Osteoblast (primary cell): ENCODE data around the gene GRIK2. TPM values are rescaled to one million over a fixed set of nuclear protein-coding genes. Genes with fewer than 3 reads are reported as not detected.
A peak's percentile ranks its signal among the peaks of the same experiment; 100 is the strongest.
"Not testable (repeated sequence)": the region's sequence is repeated elsewhere in the genome, so short reads cannot be mapped to it uniquely, and the experiment has no call there.

Source experiments
- DNase-seq: peaks from one replicate; pipeline ENCODE4 v3.0.0; 2011; ENCODE audit warnings: low spot score, mixed read lengths; ENCODE audit not compliant: insufficient read length; ENCODE audit errors: missing footprints
- H2AFZ ChIP-seq: 2 replicates; pipeline ENCODE4 v1.6.0; 2011; ENCODE audit warnings: mild to moderate bottlenecking, low read length
- H3K27ac ChIP-seq: 2 replicates; pipeline ENCODE4 v1.5.1; 2011; ENCODE audit warnings: mild to moderate bottlenecking, low read depth, low read length, moderate library complexity
- H3K27me3 ChIP-seq: 2 replicates; pipeline ENCODE4 v1.6.0; 2012; ENCODE audit warnings: mild to moderate bottlenecking, control low read depth, inconsistent platforms, low read length, moderate library complexity; ENCODE audit not compliant: insufficient read depth
- H3K36me3 ChIP-seq: 2 replicates; pipeline ENCODE4 v1.5.1; 2011; ENCODE audit warnings: mild to moderate bottlenecking, low read length, control low read depth, moderate library complexity; ENCODE audit not compliant: insufficient read depth
- H3K4me1 ChIP-seq: 2 replicates; pipeline ENCODE4 v1.5.1; 2011; ENCODE audit warnings: mild to moderate bottlenecking, low read length, control low read depth, moderate library complexity; ENCODE audit not compliant: insufficient read depth
- H3K4me2 ChIP-seq: 2 replicates; pipeline ENCODE4 v1.6.0; 2011; ENCODE audit warnings: mild to moderate bottlenecking, low read length; ENCODE audit not compliant: insufficient read depth
- H3K4me3 ChIP-seq: fragments of 200-600 bp; sonication (generic); 3 replicates; pipeline ENCODE4 v1.5.1; 2012; ENCODE audit warnings: mild to moderate bottlenecking, low read length, inconsistent platforms; ENCODE audit not compliant: insufficient read depth
- H3K79me2 ChIP-seq: 2 replicates; pipeline ENCODE4 v1.6.0; 2012; ENCODE audit warnings: mild to moderate bottlenecking, low read length, control low read depth, inconsistent platforms; ENCODE audit not compliant: insufficient read depth
- H3K9me3 ChIP-seq: 2 replicates; pipeline ENCODE4 v1.5.1; 2011; ENCODE audit warnings: low read depth, low read length, control low read depth
- H4K20me1 ChIP-seq: 2 replicates; pipeline ENCODE4 v1.6.0; 2012; ENCODE audit warnings: mild to moderate bottlenecking, low read length, control low read depth; ENCODE audit not compliant: insufficient read depth
- CTCF ChIP-seq: IDR thresholded peaks from 2 replicates; pipeline ENCODE4 v1.5.1; 2011; ENCODE audit warnings: mild to moderate bottlenecking, low read depth, low read length, moderate library complexity; ENCODE audit errors: extremely low read depth
- total RNA-seq: library from RNA; depleted of rRNA; stranded (reverse); fragments of >200 nt; gene quantifications from 2 replicates; pipeline ENCODE4 v1.2.3, GENCODE V29; 2012

Gene GRIK2
- total RNA-seq, 1 donor: 0.72 TPM

GRCh38 chr6:102085257-102085656, 691.7 kb downstream of the GRIK2 start:
- Histone ChIP-seq H3K4me2 (no peak overlapping the region), H3K27me3 (no peaks in the 10 kb centered on the region), H3K27ac (no peak overlapping the region), H3K4me1 (no peaks in the 10 kb centered on the region), H3K36me3 (no peaks in the 10 kb centered on the region), H3K79me2 (no peaks in the 10 kb centered on the region), H3K9me3 (no peaks in the 10 kb centered on the region), H2AFZ (no peak overlapping the region), H3K4me3 (no peak overlapping the region), H4K20me1 (no peaks in the 10 kb centered on the region)
- peak; percentile 30 for DNase-seq
- TF ChIP-seq CTCF: no peak

GRCh38 chr6:102088160-102088559, 694.7 kb downstream of the GRIK2 start:
- H3K4me1 ChIP-seq, H2AFZ ChIP-seq, DNase-seq: not testable (repeated sequence)

GRCh38 chr6:102114402-102114801, 720.9 kb downstream of the GRIK2 start:
- H3K9me3 ChIP-seq: peaks cover 3% of the 10 kb centered on the region
- H3K27ac ChIP-seq: no peak overlapping the region
- H2AFZ ChIP-seq: no peak overlapping the region
- no peaks in the 10 kb centered on the region for H3K4me1 ChIP-seq
- no peaks in the 10 kb centered on the region for H3K27me3 ChIP-seq
- H4K20me1 ChIP-seq: no peaks in the 10 kb centered on the region
- DNase-seq: no peak
- no peaks in the 10 kb centered on the region for H3K79me2 ChIP-seq
- no peaks in the 10 kb centered on the region for H3K36me3 ChIP-seq
- no peak overlapping the region for H3K4me2 ChIP-seq
- no peak overlapping the region for H3K4me3 ChIP-seq
- TF ChIP-seq CTCF: no peak

More at GRCh38 chr6:102088160-102088559, 694.7 kb downstream of the GRIK2 start:
- H3K9me3 ChIP-seq, H4K20me1 ChIP-seq, H3K27me3 ChIP-seq, H3K27ac ChIP-seq, H3K4me2 ChIP-seq, H3K4me3 ChIP-seq, H3K79me2 ChIP-seq, H3K36me3 ChIP-seq: not testable (repeated sequence)

- TF ChIP-seq CTCF: no peak
- Histone ChIP-seq H3K36me3 (no peaks in the 10 kb centered on the region), H3K4me2 (no peak overlapping the region), H3K79me2 (no peaks in the 10 kb centered on the region), H3K27ac (no peak overlapping the region), H4K20me1 (no peaks in the 10 kb centered on the region), H3K4me1 (no peaks in the 10 kb centered on the region), H2AFZ (no peak overlapping the region), H3K9me3 (peaks cover 3% of the 10 kb centered on the region), H3K27me3 (no peaks in the 10 kb centered on the region), H3K4me3 (no peak overlapping the region)
- no peak for DNase-seq
Measured at GRCh38 chr6:102115911-102116310, 722.4 kb downstream of the GRIK2 start.

- no peak overlapping the region for H3K4me3 ChIP-seq
- H3K4me2 ChIP-seq: no peak overlapping the region
- no peaks in the 10 kb centered on the region for H4K20me1 ChIP-seq
- no peaks in the 10 kb centered on the region for H3K79me2 ChIP-seq
- DNase-seq: no peak
- peaks cover 3% of the 10 kb centered on the region for H3K9me3 ChIP-seq
- H3K27ac ChIP-seq: no peak overlapping the region
- no peaks in the 10 kb centered on the region for H3K36me3 ChIP-seq
- no peak overlapping the region for H2AFZ ChIP-seq
- no peaks in the 10 kb centered on the region for H3K27me3 ChIP-seq
- H3K4me1 ChIP-seq: no peaks in the 10 kb centered on the region
- TF ChIP-seq CTCF: no peak
Measured at GRCh38 chr6:102118034-102118433, 724.5 kb downstream of the GRIK2 start.
